HFFc6 (cell line): ENCODE results near the gene GDF15. TPM values are rescaled to one million over a fixed set of nuclear protein-coding genes. Genes with fewer than 3 reads are reported as not detected.

Source experiments
- DNase-seq: peaks from one replicate; pipeline ENCODE4 v3.0.0-alpha.2; 2018
- H3K27ac Mint-ChIP-seq: 2 replicates; pipeline ENCODE4 v1.8.0; 2020; ENCODE audit warnings: mild to moderate bottlenecking, mixed read lengths
- H3K27me3 Mint-ChIP-seq: 2 replicates; pipeline ENCODE4 v1.8.0; 2021; ENCODE audit warnings: mild to moderate bottlenecking, moderate library complexity, mixed read lengths; ENCODE audit not compliant: insufficient read depth
- H3K36me3 Mint-ChIP-seq: 2 replicates; pipeline ENCODE4 v1.8.0; 2021; ENCODE audit warnings: low read depth, mixed read lengths
- H3K4me1 Mint-ChIP-seq: 2 replicates; pipeline ENCODE4 v1.8.0; 2020; ENCODE audit warnings: low read depth, mixed read lengths
- H3K4me3 Mint-ChIP-seq: 2 replicates; pipeline ENCODE4 v1.8.0; 2020; ENCODE audit warnings: mild to moderate bottlenecking, moderate library complexity, mixed read lengths
- H3K9me3 Mint-ChIP-seq: 2 replicates; pipeline ENCODE4 v1.8.0; 2020; ENCODE audit warnings: mild to moderate bottlenecking, mixed read lengths
- CTCF ChIP-seq: fragments of 200-600 bp; sonication (generic); IDR thresholded peaks from 2 replicates; pipeline ENCODE4 v1.5.0; 2021; ENCODE audit warnings: antibody characterized with exemption, mild to moderate bottlenecking
- total RNA-seq, 6 experiments: library from RNA; stranded (reverse); fragmentation: NEBNext Ultra II Directional; extraction: Animal tissue kit (Norgen Biotek cat#: 25700); gene quantifications; 2 replicates in 1 of 6; 3 replicates in 5 of 6; pipeline ENCODE4 v1.2.3, GENCODE V29; 2021

GDF15 gene
- total RNA-seq, 6 experiments from 2014 or later = 21.3 to 36.9 (median 24.9) TPM

GRCh38 chr19:18434411-18435175 lies 48.6 kb downstream of the GDF15 start:
- H3K4me1 Mint-ChIP-seq = peaks cover 16% of the 10 kb centered on the region
- peaks cover 14% of the 10 kb centered on the region for H3K36me3 Mint-ChIP-seq
- DNase-seq = no peak
- peaks cover 8% of the 10 kb centered on the region for H3K9me3 Mint-ChIP-seq
- no peak for TF ChIP-seq CTCF
- H3K27me3 Mint-ChIP-seq = peaks cover 21% of the 10 kb centered on the region
- peak overlapping the region; percentile 57 for H3K4me3 Mint-ChIP-seq
- H3K27ac Mint-ChIP-seq = no peak overlapping the region

- Mint-ChIP-seq H3K9me3 (peaks cover 8% of the 10 kb centered on the region), H3K4me1 (peaks cover 19% of the 10 kb centered on the region), H3K4me3 (0 out of 2 replicates have a peak overlapping the region, but pooled peaks have one; percentile 57), H3K36me3 (peaks cover 14% of the 10 kb centered on the region), H3K27me3 (peaks cover 21% of the 10 kb centered on the region), H3K27ac (no peak overlapping the region)
- TF ChIP-seq CTCF = no peak
- DNase-seq = no peak
Measured at GRCh38 chr19:18435178-18435841, 49.4 kb downstream of the GDF15 start.

- peaks cover 19% of the 10 kb centered on the region for H3K4me1 Mint-ChIP-seq
- no peak for TF ChIP-seq CTCF
- H3K27ac Mint-ChIP-seq = no peak overlapping the region; the same call in 1 of the 2 replicates
- H3K9me3 Mint-ChIP-seq = peaks cover 8% of the 10 kb centered on the region
- peaks cover 14% of the 10 kb centered on the region for H3K36me3 Mint-ChIP-seq
- H3K4me3 Mint-ChIP-seq = peak overlapping the region; percentile 62
- H3K27me3 Mint-ChIP-seq = peaks cover 23% of the 10 kb centered on the region
- no peak for DNase-seq
Measured at GRCh38 chr19:18435842-18436670, 50.1 kb downstream of the GDF15 start.

GRCh38 chr19:18436671-18437490 lies 50.9 kb downstream of the GDF15 start:
- H3K36me3 Mint-ChIP-seq = peaks cover 14% of the 10 kb centered on the region
- H3K4me3 Mint-ChIP-seq = peak overlapping the region; percentile 67
- H3K27ac Mint-ChIP-seq = no peak overlapping the region; the same call in 1 of the 2 replicates
- H3K9me3 Mint-ChIP-seq = peaks cover 8% of the 10 kb centered on the region
- peaks cover 23% of the 10 kb centered on the region for H3K27me3 Mint-ChIP-seq
- TF ChIP-seq CTCF = peak; percentile 47
- peak; percentile 49 for DNase-seq
- peaks cover 19% of the 10 kb centered on the region for H3K4me1 Mint-ChIP-seq
